A673 (cell line): ENCODE measurements around the gene FSTL4.

Source experiments
- CTCF ChIP-seq: fragments of 300-800, 200-600 bp; sonication (generic); conservative IDR thresholded peaks from 2 replicates; pipeline ENCODE4 v1.5.1; 2017; ENCODE audit warnings: low read depth, mild to moderate bottlenecking, antibody characterized with exemption, low read length, moderate library complexity, mixed read lengths
- EZH2 ChIP-seq: fragments of 200-600 bp; sonication (generic); IDR thresholded peaks from 2 replicates; pipeline ENCODE4 v1.6.1; 2017; ENCODE audit warnings: borderline replicate concordance, low read depth, mild to moderate bottlenecking, mixed read lengths, antibody characterized with exemption, low read length; ENCODE audit not compliant: poor library complexity, severe bottlenecking

GRCh38 chr5:133423011-133423617 lies 189.2 kb downstream of the FSTL4 start:
- TF ChIP-seq CTCF (no peak), EZH2 (no peak)
